ENCODE data around the gene C10orf90.

- TF ChIP-seq CTCF (IDR thresholded peaks at IDR 0.05) (no peak), SIN3A (IDR thresholded peaks at IDR 0.05; ENCODE audit: borderline replicate concordance, insufficient read depth, low read depth, low read length) (no peak), POLR2AphosphoS5 (IDR thresholded peaks at IDR 0.05; ENCODE audit: low read depth, low read length) (no peak)
- TF ChIP-seq, protein P1, sequence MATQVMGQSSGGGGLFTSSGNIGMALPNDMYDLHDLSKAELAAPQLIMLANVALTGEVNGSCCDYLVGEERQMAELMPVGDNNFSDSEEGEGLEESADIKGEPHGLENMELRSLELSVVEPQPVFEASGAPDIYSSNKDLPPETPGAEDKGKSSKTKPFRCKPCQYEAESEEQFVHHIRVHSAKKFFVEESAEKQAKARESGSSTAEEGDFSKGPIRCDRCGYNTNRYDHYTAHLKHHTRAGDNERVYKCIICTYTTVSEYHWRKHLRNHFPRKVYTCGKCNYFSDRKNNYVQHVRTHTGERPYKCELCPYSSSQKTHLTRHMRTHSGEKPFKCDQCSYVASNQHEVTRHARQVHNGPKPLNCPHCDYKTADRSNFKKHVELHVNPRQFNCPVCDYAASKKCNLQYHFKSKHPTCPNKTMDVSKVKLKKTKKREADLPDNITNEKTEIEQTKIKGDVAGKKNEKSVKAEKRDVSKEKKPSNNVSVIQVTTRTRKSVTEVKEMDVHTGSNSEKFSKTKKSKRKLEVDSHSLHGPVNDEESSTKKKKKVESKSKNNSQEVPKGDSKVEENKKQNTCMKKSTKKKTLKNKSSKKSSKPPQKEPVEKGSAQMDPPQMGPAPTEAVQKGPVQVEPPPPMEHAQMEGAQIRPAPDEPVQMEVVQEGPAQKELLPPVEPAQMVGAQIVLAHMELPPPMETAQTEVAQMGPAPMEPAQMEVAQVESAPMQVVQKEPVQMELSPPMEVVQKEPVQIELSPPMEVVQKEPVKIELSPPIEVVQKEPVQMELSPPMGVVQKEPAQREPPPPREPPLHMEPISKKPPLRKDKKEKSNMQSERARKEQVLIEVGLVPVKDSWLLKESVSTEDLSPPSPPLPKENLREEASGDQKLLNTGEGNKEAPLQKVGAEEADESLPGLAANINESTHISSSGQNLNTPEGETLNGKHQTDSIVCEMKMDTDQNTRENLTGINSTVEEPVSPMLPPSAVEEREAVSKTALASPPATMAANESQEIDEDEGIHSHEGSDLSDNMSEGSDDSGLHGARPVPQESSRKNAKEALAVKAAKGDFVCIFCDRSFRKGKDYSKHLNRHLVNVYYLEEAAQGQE (IDR thresholded peaks at IDR 0.05; ENCODE audit: insufficient read depth in 1 of 2, low read depth in 2 of 2, low read length in 1 of 2) = no peak
Measured at GRCh38 chr10:126425032-126425431, 245.5 kb downstream of the C10orf90 start.
